HG02763 (cell line): ENCODE measurements around the gene COQ10A.
"Not testable (repeated sequence)": the region's sequence is repeated elsewhere in the genome, so short reads cannot be mapped to it uniquely, and the experiment has no call there.

Experiments used
- ATAC-seq: cut with Tn5 transposase; IDR thresholded peaks from one replicate; pipeline ENCODE4 v1.9.1; 2021; ENCODE audit warnings: mild to moderate bottlenecking, moderate library complexity; ENCODE audit not compliant: unreplicated experiment

COQ10A gene

GRCh38 chr12:56242986-56243385, 23.8 kb upstream of the COQ10A start:
- no peak for ATAC-seq

- ATAC-seq = no peak
Measured at GRCh38 chr12:56243731-56244181, 23.0 kb upstream of the COQ10A start.

- no peak for ATAC-seq
Measured at GRCh38 chr12:56244494-56244893, 22.2 kb upstream of the COQ10A start.

DNA sequence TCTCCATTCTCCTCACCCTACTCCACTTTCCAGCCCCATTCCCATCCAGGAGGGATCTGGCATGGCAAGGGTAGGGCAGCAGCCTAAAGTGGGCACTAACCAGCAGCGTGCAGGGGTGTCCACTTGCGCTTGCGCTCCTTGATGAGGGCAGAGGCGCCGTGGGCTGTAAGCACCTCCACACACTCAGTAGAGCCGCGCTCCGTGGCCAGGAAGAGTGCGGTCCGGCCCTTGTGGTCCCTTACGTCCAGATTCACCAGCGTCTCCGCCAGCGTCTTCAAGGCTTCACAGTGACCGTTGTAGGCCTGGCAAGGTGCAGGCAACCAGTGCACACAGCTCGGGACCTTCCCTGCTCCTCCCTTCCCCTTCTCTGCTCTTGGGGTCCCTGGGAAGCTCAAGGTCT, 18.8 kb upstream of the COQ10A start:
- ATAC-seq = no peak

GRCh38 chr12:56248711-56249110, 18.0 kb upstream of the COQ10A start:
- no peak for ATAC-seq

DNA sequence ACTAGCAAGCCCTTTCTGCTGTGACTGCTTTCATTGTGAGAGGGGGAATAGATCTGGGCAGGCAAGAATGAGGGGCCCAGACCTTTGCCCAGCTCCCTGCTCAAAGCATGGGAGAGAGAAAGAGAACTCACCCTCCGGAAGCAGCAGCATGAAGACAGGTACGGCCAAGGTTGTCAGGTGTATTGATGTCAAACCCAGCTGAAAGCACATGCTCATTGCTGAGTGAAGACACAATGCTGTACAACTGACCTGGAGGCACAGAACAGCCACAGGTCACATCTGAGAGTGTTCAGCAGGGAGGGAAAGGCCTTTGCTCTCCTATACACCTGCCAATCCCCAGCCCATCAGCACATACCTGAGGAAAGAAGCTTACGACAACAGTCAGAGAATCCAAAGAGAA, 14.1 kb upstream of the COQ10A start:
- ATAC-seq = no peak

- no peak for ATAC-seq
Measured at GRCh38 chr12:56253091-56253490, 13.7 kb upstream of the COQ10A start.

GRCh38 chr12:56255671-56256070, 11.1 kb upstream of the COQ10A start:
- ATAC-seq = no peak

GRCh38 chr12:56256326-56256960, 10.3 kb upstream of the COQ10A start:
- ATAC-seq = no peak

GRCh38 chr12:56257071-56257470, 9.7 kb upstream of the COQ10A start:
- ATAC-seq = no peak

DNA sequence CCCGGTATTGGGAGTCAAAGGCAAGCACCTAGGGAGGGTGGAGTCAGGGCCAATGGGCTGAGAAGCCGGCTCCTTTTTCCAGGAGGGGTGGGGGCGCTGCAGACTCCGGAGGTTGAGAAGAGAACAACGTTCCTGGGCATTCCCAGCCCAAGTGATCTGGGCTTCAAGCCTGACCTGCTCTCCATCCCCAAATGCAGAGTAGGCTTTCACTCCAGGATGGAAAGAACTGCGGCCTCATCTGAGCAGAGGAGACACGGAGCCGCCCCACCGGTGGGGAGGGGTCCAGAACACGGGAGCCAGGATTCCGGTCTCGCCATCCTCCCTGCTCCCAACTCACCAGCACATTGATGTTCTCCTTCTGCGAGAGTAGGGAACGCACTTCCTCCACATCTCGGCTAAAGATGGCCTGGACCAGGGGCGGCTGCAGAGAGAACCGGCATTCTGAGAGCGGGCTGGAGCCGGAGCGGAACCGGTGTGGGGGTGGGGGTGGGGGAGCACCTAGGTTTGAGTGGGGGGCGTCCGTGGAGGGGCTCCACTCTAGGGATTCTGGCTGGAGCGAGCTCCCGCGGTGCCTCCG, 9.2 kb upstream of the COQ10A start:
- ATAC-seq = no peak

DNA sequence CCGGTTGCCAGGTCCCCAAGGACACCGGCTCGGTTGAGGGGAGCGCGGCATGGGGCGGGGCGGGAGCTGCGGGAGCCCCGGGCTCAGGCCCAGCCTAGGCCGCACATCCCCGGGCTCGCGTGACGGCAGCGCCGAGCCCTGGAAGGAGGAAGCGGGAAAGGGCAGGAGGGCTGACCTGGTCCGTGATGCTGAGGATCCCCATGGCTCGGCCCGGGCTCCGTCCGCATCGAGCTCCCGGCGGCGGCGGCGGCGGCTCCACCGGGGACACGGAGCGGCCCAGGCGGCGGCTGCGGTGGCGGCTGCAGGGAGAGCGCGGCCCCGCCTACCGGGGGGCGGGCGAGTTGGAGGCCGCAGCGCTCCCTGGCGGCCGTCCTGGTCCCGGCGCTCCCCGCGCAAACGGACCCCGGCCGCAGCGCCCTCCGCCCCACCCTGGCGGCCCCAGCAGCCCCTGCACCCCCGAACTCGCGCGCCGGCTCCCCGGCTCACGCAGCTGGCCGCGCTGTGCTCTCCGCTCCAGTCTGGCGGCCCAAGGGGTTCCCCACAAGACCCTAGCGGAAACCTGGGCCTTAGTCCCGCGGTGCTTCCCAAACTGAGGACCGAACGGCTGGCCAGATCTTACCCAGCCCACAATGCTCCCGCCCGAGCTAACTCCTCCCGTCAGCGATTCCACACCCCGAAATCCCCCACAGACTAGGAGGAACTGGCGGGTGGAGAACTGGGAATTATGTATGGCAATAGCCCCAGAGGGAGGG, 8.5 kb upstream of the COQ10A start, which contains the start of gene ANKRD52:
TSS of gene ANKRD52 (minus strand) at position 317 of the 752 bp plus-strand sequence. CDS start at position 202, 115 bp downstream.
- ATAC-seq = peak; percentile 81

- ATAC-seq = no peak
Measured at GRCh38 chr12:56258820-56259183, 7.9 kb upstream of the COQ10A start.

GRCh38 chr12:56260380-56260779, 6.4 kb upstream of the COQ10A start:
- no peak for ATAC-seq

DNA sequence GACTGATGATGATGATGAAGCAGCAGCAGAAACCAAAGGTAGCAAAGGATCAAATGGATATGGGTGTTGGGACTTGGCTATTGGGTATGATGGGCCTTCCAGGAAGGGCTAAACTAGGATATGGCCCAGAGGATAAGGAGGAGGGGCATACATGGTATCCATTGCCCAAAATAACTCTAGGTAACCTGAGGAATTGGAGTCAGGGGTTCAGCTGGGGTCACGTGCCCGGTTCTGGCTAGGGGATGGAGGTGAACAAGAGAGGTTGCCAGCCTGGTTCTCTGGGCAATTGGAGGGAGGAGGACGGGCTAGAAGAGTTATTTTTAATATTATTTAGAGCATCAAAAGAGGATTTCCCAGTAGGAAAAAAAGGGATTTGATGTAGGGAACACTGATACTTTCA, 5.8 kb upstream of the COQ10A start:
- no peak for ATAC-seq

GRCh38 chr12:56261503-56262232, 5.1 kb upstream of the COQ10A start:
- no peak for ATAC-seq

DNA sequence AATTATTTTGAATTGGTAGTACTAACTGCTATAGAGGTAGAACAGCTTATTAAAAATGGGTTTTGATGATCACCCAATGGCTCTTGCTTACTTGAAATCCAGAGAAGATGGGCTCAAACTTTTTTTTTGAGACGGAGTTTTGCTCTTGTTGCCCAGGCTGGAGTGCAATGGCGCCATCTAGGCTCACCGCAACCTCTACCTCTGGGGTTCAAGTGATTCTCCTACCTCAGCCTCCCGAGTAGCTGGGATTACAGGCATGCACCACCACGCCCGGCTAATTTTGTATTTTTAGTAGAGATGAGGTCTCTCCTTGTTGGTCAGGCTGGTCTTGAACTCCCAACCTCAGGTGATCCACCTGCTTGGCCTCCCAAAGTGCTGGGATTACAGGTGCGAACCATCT, 3.8 kb upstream of the COQ10A start:
- ATAC-seq = not testable (repeated sequence)

- ATAC-seq = not testable (repeated sequence)
Measured at GRCh38 chr12:56266068-56266692, 562 bp upstream of the COQ10A start.

GRCh38 chr12:56267443-56268071, 815 bp downstream of the COQ10A start:
- peak; percentile 1 for ATAC-seq

GRCh38 chr12:56271031-56271430, 4.3 kb downstream of the COQ10A start:
- ATAC-seq = no peak
